ENCODE measurements around the gene MANF. TPM values are rescaled to one million over a fixed set of nuclear protein-coding genes. Genes with fewer than 3 reads are reported as not detected.
A peak's percentile ranks its signal among the peaks of the same experiment; 100 is the strongest.

The MANF gene
- total RNA-seq, 1 experiment from 2014 or later: 132 TPM

- no peak for TF ChIP-seq REST (IDR thresholded peaks at IDR 0.05; ENCODE audit: low read depth)
- no peak for TF ChIP-seq SIN3A (IDR thresholded peaks at IDR 0.05; ENCODE audit: low read depth)
- no peak for TF ChIP-seq EZH2 (IDR thresholded peaks at IDR 0.05)
- no peak for TF ChIP-seq ATF3 (IDR thresholded peaks at IDR 0.05)
- no peak; the same call in 1 of the 2 replicates for TF ChIP-seq ELF1 (IDR thresholded peaks at IDR 0.05; ENCODE audit: borderline replicate concordance, low read depth)
- peak; percentile 88 for TF ChIP-seq SP1 (IDR thresholded peaks at IDR 0.05; ENCODE audit: low read depth)
- no peak for TF ChIP-seq EZH2phosphoT487 (IDR thresholded peaks at IDR 0.05; ENCODE audit: borderline replicate concordance)
- no peak; the same call in 1 of the 2 replicates for TF ChIP-seq ZFX (IDR thresholded peaks at IDR 0.05)
- TF ChIP-seq JUND (IDR thresholded peaks at IDR 0.05): peak; percentile 98
Observed at GRCh38 chr3:51340013-51340829, 44.9 kb upstream of the MANF start (continued).

GRCh38 chr3:51340989-51341636, 44.0 kb upstream of the MANF start:
- ChIA-PET CTCF (interaction anchor here (1.5 to 2.0 kb wide), 3 partner anchors 30 to 241 kb away, joined by 4 to 5 read pairs (median 5); no protein-coding TSS in a partner anchor), RAD21 (ENCODE audit: low non-redundant PET in 1 of 2, low total read pairs in 2 of 2, uncharacterized antibody in 2 of 2, unreplicated experiment in 2 of 2) (no interaction called here)

More at GRCh38 chr3:51340989-51341636, 44.0 kb upstream of the MANF start:
- Histone ChIP-seq H4K20me1 (ENCODE audit: insufficient read depth) (no peaks in the 10 kb centered on the region), H2AFZ (ENCODE audit: low read depth, low read length, poor library complexity, severe bottlenecking) (no peak overlapping the region), H3K27me3 (ENCODE audit: insufficient read depth, low read length) (no peaks in the 10 kb centered on the region), H3K36me3 (ENCODE audit: control insufficient read depth in 1 of 2, insufficient read depth in 2 of 2, low read length in 2 of 2) (no peaks in the 10 kb centered on the region), H3K4me1 (ENCODE audit: control insufficient read depth in 1 of 2, insufficient read depth in 2 of 2, low read length in 2 of 2) (peaks cover 59 to 69% of the 10 kb centered on the region in 2 experiments), H3K4me3 (replicated peaks in 1 of 2; ENCODE audit: low read depth in 1 of 2, low read length in 2 of 2) (peak overlapping the region in 1 of 2 experiments; percentile 42; a peak in 3 of 4 replicates), H3K9me2 (ENCODE audit: insufficient read depth) (no peaks in the 10 kb centered on the region), H3K9me3 (ENCODE audit: control insufficient read depth in 1 of 2, insufficient read depth in 1 of 2, low read depth in 1 of 2, low read length in 2 of 2) (no peaks in the 10 kb centered on the region), H3K27ac (ENCODE audit: low read depth, low read length) (peak overlapping the region; percentile 81), H3K79me2 (ENCODE audit: insufficient read depth, low read length) (no peaks in the 10 kb centered on the region), H3K4me2 (ENCODE audit: low read length) (peak overlapping the region; percentile 73), H3K9ac (ENCODE audit: low read length) (peak overlapping the region; percentile 58)
- ATAC-seq: peak; percentile 55
- BruUV-seq (replicated peaks): no TSS peak
- DNase-seq (ENCODE audit: low read depth, low spot score): peak; percentile 29
- POLR2A ChIA-PET: no interaction called here
- intact Hi-C loops (cut with micrococcal nuclease): no loop called here
- TF ChIP-seq ATF3 (IDR thresholded peaks at IDR 0.05) (no peak), REST (IDR thresholded peaks at IDR 0.05; ENCODE audit: low read depth) (no peak), TCF7L2 (IDR thresholded peaks at IDR 0.05; ENCODE audit: borderline replicate concordance, extremely low read depth, insufficient read depth, insufficient read length) (no peak), RAD21 (IDR thresholded peaks at IDR 0.05; ENCODE audit: low read depth) (no peak), ZFX (IDR thresholded peaks at IDR 0.05) (no peak)
- TF ChIP-seq, protein P1, sequence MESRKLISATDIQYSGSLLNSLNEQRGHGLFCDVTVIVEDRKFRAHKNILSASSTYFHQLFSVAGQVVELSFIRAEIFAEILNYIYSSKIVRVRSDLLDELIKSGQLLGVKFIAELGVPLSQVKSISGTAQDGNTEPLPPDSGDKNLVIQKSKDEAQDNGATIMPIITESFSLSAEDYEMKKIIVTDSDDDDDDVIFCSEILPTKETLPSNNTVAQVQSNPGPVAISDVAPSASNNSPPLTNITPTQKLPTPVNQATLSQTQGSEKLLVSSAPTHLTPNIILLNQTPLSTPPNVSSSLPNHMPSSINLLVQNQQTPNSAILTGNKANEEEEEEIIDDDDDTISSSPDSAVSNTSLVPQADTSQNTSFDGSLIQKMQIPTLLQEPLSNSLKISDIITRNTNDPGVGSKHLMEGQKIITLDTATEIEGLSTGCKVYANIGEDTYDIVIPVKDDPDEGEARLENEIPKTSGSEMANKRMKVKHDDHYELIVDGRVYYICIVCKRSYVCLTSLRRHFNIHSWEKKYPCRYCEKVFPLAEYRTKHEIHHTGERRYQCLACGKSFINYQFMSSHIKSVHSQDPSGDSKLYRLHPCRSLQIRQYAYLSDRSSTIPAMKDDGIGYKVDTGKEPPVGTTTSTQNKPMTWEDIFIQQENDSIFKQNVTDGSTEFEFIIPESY (IDR thresholded peaks at IDR 0.05; ENCODE audit: extremely low read depth, insufficient replicate concordance, low read length): no peak
